T-helper 9 cell (primary cell): ENCODE data around the gene FOXG1.

Experiments
- DNase-seq: peaks from one replicate; pipeline ENCODE4 v3.0.0-alpha.2; 2020
- total RNA-seq, 2 donors: gene quantifications; one replicate each; lab custom pipeline; 2026; lab: John Stamatoyannopoulos, UW

FOXG1 gene
- 0 to 0.14 reads per million in 2 donors for total RNA-seq

GRCh38 chr14:28766469-28766955 lies at the start of gene FOXG1:
Gene FOXG1 (plus strand): TSS chr14:28766787. CDS start chr14:28767280, 493 bp downstream.
- no peak for DNase-seq

- no peak for DNase-seq
Measured at GRCh38 chr14:28719130-28719529, 47.5 kb upstream of the FOXG1 start.

GRCh38 chr14:28731358-28731757 lies 35.2 kb upstream of the FOXG1 start:
- no peak for DNase-seq

- DNase-seq, result no peak
Measured at GRCh38 chr14:28742171-28742846, 24.3 kb upstream of the FOXG1 start.

- no peak for DNase-seq
Measured at GRCh38 chr14:28744126-28744525, 22.5 kb upstream of the FOXG1 start.

- no peak for DNase-seq
Measured at GRCh38 chr14:28745176-28745575, 21.4 kb upstream of the FOXG1 start.

GRCh38 chr14:28746247-28746646 lies 20.3 kb upstream of the FOXG1 start:
- no peak for DNase-seq

- no peak for DNase-seq
Measured at GRCh38 chr14:28751467-28752058, 15.0 kb upstream of the FOXG1 start.

- DNase-seq, result no peak
Measured at GRCh38 chr14:28754209-28754985, 12.2 kb upstream of the FOXG1 start.

GRCh38 chr14:28755198-28755815 lies 11.3 kb upstream of the FOXG1 start:
- no peak for DNase-seq

- DNase-seq, result no peak
Measured at GRCh38 chr14:28755884-28756268, 10.7 kb upstream of the FOXG1 start.

GRCh38 chr14:28756269-28756883 lies 10.2 kb upstream of the FOXG1 start:
- no peak for DNase-seq

- no peak for DNase-seq
Measured at GRCh38 chr14:28756884-28757570, 9.6 kb upstream of the FOXG1 start.

- no peak for DNase-seq
Measured at GRCh38 chr14:28757786-28758185, 8.8 kb upstream of the FOXG1 start.

- DNase-seq, result no peak
Measured at GRCh38 chr14:28758253-28758884, 8.2 kb upstream of the FOXG1 start.

- DNase-seq, result no peak
Measured at GRCh38 chr14:28758885-28759652, 7.5 kb upstream of the FOXG1 start.

GRCh38 chr14:28759653-28760313 lies 6.8 kb upstream of the FOXG1 start:
- no peak for DNase-seq

- DNase-seq, result no peak
Measured at GRCh38 chr14:28760431-28760996, 6.1 kb upstream of the FOXG1 start.

GRCh38 chr14:28761438-28762291 lies 4.9 kb upstream of the FOXG1 start:
- no peak for DNase-seq
